ENCODE results near the gene CDH26. TPM values are rescaled to one million over a fixed set of nuclear protein-coding genes. Genes with fewer than 3 reads are reported as not detected.

The CDH26 gene
- total and polyA plus RNA-seq, 9 of the 15 experiments (the other 6 are each of a cell fraction or from before 2014, with no cell fraction given), result 0.07 to 0.13 (median 0.10) TPM; not detected in 4

GRCh38 chr20:60063048-60063451 lies 104.8 kb downstream of the CDH26 start:
- intact Hi-C loops (cut with micrococcal nuclease), result no loop called here
- in situ Hi-C loops (cut with MboI), result no loop called here
- peaks cover 0 to 8% of the 10 kb centered on the region in 2 experiments; a peak in 2 of 5 replicates for H3K27me3 ChIP-seq (ENCODE audit: control insufficient read depth in 2 of 2, insufficient read depth in 2 of 2, low read length in 2 of 2)
- no TSS peak for BruUV-seq (replicated peaks)
- H2AFZ ChIP-seq (ENCODE audit: low read depth, low read length), result no peak overlapping the region
- no peak for DNase-seq (ENCODE audit: extremely low read depth in 1 of 4, low spot score in 3 of 4)
- H3K27ac ChIP-seq (ENCODE audit: extremely low read depth, low read depth, low read length), result no peak overlapping the region
- ChIA-PET CTCF (ENCODE audit: low intra/inter-chr PET ratio) (no interaction called here), POLR2A (interaction anchor here (0.6 kb wide), 1 partner anchor 410 kb away, joined by 3 read pairs; no protein-coding TSS in a partner anchor)
- no peaks in the 10 kb centered on the region for H3K79me2 ChIP-seq (ENCODE audit: control insufficient read depth, insufficient read depth, low read length)
- H3K4me2 ChIP-seq (ENCODE audit: insufficient read depth, low read length), result no peak overlapping the region
- H3K9ac ChIP-seq (ENCODE audit: insufficient read depth in 1 of 2, low read depth in 2 of 2, low read length in 2 of 2), result no peak overlapping the region
- H3K9me3 ChIP-seq (replicated peaks; ENCODE audit: control insufficient read depth, insufficient read depth, low read depth, low read length), result no peaks in the 10 kb centered on the region
- ATAC-seq, result no peak
- FAIRE-seq, result no peak
- H3K36me3 ChIP-seq (ENCODE audit: control insufficient read depth, insufficient read depth, low read length), result no peaks in the 10 kb centered on the region
- H3K4me1 ChIP-seq (replicated peaks in 1 of 2; ENCODE audit: control insufficient read depth in 2 of 2, insufficient read depth in 2 of 2, low read length in 2 of 2), result peaks cover 4 to 6% of the 10 kb centered on the region in 2 experiments; a peak in 1 of 5 replicates
- no peak overlapping the region for H3K4me3 ChIP-seq
- no peaks in the 10 kb centered on the region for H4K20me1 ChIP-seq (replicated peaks; ENCODE audit: control insufficient read depth, insufficient read depth, low read length)
- no peaks in the 10 kb centered on the region for H3K9me1 ChIP-seq (ENCODE audit: control insufficient read depth, insufficient read depth, low read length)
- WGBS (ENCODE audit: insufficient coverage, low coverage, missing lambda C conversion rate), result 0% methylated on average over 4 of the region's 4 CpGs
- TF ChIP-seq ZNF668 (CRISPR knock-in tag; IDR thresholded peaks at IDR 0.05) (no peak), ZNF217 (CRISPR knock-in tag; IDR thresholded peaks at IDR 0.05) (no peak), RHOXF2B (CRISPR knock-in tag; conservative IDR thresholded peaks at IDR 0.05) (no peak), NCOA2 (IDR thresholded peaks at IDR 0.05; ENCODE audit: partially characterized antibody in 2 of 2) (no peak), GATAD2B (IDR thresholded peaks at IDR 0.05; ENCODE audit: borderline replicate concordance) (no peak), ETV6 (IDR thresholded peaks at IDR 0.05; ENCODE audit: borderline replicate concordance in 1 of 2, low read depth in 2 of 2, low read length in 1 of 2) (no peak), ETV6 (CRISPR knock-in tag; IDR thresholded peaks at IDR 0.05; ENCODE audit: borderline replicate concordance) (no peak), CREB1 (IDR thresholded peaks at IDR 0.05) (no peak), CREB1 (CRISPR knock-in tag; IDR thresholded peaks at IDR 0.05) (no peak), NFIC (IDR thresholded peaks at IDR 0.05) (no peak), KLF13 (tag; IDR thresholded peaks at IDR 0.05; ENCODE audit: borderline replicate concordance, low read depth) (no peak), MAFK (IDR thresholded peaks at IDR 0.05; ENCODE audit: low read length) (no peak)
- TF ChIP-seq, protein P1, sequence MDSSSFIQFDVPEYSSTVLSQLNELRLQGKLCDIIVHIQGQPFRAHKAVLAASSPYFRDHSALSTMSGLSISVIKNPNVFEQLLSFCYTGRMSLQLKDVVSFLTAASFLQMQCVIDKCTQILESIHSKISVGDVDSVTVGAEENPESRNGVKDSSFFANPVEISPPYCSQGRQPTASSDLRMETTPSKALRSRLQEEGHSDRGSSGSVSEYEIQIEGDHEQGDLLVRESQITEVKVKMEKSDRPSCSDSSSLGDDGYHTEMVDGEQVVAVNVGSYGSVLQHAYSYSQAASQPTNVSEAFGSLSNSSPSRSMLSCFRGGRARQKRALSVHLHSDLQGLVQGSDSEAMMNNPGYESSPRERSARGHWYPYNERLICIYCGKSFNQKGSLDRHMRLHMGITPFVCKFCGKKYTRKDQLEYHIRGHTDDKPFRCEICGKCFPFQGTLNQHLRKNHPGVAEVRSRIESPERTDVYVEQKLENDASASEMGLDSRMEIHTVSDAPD (CRISPR knock-in tag; IDR thresholded peaks at IDR 0.05), result no peak
- TF ChIP-seq, protein P2, sequence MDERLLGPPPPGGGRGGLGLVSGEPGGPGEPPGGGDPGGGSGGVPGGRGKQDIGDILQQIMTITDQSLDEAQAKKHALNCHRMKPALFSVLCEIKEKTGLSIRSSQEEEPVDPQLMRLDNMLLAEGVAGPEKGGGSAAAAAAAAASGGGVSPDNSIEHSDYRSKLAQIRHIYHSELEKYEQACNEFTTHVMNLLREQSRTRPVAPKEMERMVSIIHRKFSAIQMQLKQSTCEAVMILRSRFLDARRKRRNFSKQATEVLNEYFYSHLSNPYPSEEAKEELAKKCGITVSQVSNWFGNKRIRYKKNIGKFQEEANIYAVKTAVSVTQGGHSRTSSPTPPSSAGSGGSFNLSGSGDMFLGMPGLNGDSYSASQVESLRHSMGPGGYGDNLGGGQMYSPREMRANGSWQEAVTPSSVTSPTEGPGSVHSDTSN (CRISPR knock-in tag; IDR thresholded peaks at IDR 0.05; ENCODE audit: low read depth), result no peak
- TF ChIP-seq, protein P2 (tag; conservative IDR thresholded peaks at IDR 0.05; ENCODE audit: low read depth), result no peak
